NAMALWA (cell line): Measurements from ENCODE around the gene EGR1.

ENCODE experiments used
- DNase-seq: peaks from one replicate; pipeline ENCODE4 v3.0.0-alpha.2; 2015; ENCODE audit warnings: low spot score

The EGR1 gene

GRCh38 chr5:138465261-138466124 is at the start of gene EGR1:
Gene EGR1 (plus strand): TSS chr5:138465479. CDS start chr5:138465762, 283 bp downstream.
- DNase-seq = peak; percentile 93

- no peak for DNase-seq
These were observed 46.8 kb upstream of the EGR1 start for GRCh38 chr5:138418444-138418843.

- DNase-seq = no peak
These were observed 40.2 kb upstream of the EGR1 start for GRCh38 chr5:138425079-138425478.

GRCh38 chr5:138435943-138436342 is 29.3 kb upstream of the EGR1 start:
- DNase-seq = no peak

- DNase-seq = no peak
These were observed 27.1 kb upstream of the EGR1 start for GRCh38 chr5:138438003-138438723.

GRCh38 chr5:138438724-138439476 is 26.4 kb upstream of the EGR1 start, which contains the start of gene REEP2:
Gene REEP2 (plus strand): TSS chr5:138439057. CDS start chr5:138439209, 152 bp downstream.
- peak; percentile 73 for DNase-seq

GRCh38 chr5:138439477-138440158 is 25.7 kb upstream of the EGR1 start:
- DNase-seq = no peak

- no peak for DNase-seq
These were observed 24.9 kb upstream of the EGR1 start for GRCh38 chr5:138440159-138441073.

- no peak for DNase-seq
These were observed 24.1 kb upstream of the EGR1 start for GRCh38 chr5:138441221-138441620.

GRCh38 chr5:138444078-138444773 is 21.1 kb upstream of the EGR1 start:
- no peak for DNase-seq

- no peak for DNase-seq
These were observed 20.3 kb upstream of the EGR1 start for GRCh38 chr5:138444774-138445546.

GRCh38 chr5:138445547-138446271 is 19.6 kb upstream of the EGR1 start:
- DNase-seq = no peak

GRCh38 chr5:138448070-138448469 is 17.2 kb upstream of the EGR1 start:
- no peak for DNase-seq

GRCh38 chr5:138448481-138449398 is 16.5 kb upstream of the EGR1 start:
- peak; percentile 20 for DNase-seq

- peak; percentile 82 for DNase-seq
These were observed 15.6 kb upstream of the EGR1 start for GRCh38 chr5:138449501-138450239.

GRCh38 chr5:138450971-138451370 is 14.3 kb upstream of the EGR1 start:
- no peak for DNase-seq

- no peak for DNase-seq
These were observed 12.6 kb upstream of the EGR1 start for GRCh38 chr5:138452720-138453119.
